Kidney epithelial cell (primary cell): ENCODE results near the gene MYH13. TPM values are rescaled to one million over a fixed set of nuclear protein-coding genes. Genes with fewer than 3 reads are reported as not detected.

Experiments
- DNase-seq: peaks from one replicate; pipeline ENCODE4 v3.0.0-alpha.2; 2010; ENCODE audit warnings: low read depth
- H3K27me3 ChIP-seq: 2 replicates; pipeline ENCODE4 v1.6.0; 2011; ENCODE audit warnings: low read length; ENCODE audit not compliant: control insufficient read depth, insufficient read depth
- H3K36me3 ChIP-seq: 2 replicates; pipeline ENCODE4 v1.5.1; 2011; ENCODE audit warnings: low read length; ENCODE audit not compliant: control insufficient read depth, insufficient read depth
- H3K4me3 ChIP-seq: 2 replicates; pipeline ENCODE4 v1.5.1; 2011; ENCODE audit warnings: low read depth, mild to moderate bottlenecking, control low read depth, low read length
- total RNA-seq: library from RNA; depleted of rRNA; stranded (reverse); fragments of >200 nt; gene quantifications from 2 replicates; pipeline ENCODE4 v1.2.3, GENCODE V29; 2015
- TF ChIP-seq, protein P1 (sequence below): IDR thresholded peaks from 2 replicates; pipeline ENCODE4 v1.5.1; 2011; ENCODE audit warnings: mild to moderate bottlenecking, moderate library complexity, low read length, control low read depth, inconsistent platforms; ENCODE audit not compliant: insufficient read depth, poor library complexity, severe bottlenecking

MYH13 gene
- total RNA-seq, 1 donor from 2014 or later, result not detected

GRCh38 chr17:10285896-10286295, 86.9 kb downstream of the MYH13 start:
- Histone ChIP-seq H3K36me3 (no peaks in the 10 kb centered on the region), H3K27me3 (no peaks in the 10 kb centered on the region), H3K4me3 (no peak overlapping the region)
- TF ChIP-seq, protein P1, sequence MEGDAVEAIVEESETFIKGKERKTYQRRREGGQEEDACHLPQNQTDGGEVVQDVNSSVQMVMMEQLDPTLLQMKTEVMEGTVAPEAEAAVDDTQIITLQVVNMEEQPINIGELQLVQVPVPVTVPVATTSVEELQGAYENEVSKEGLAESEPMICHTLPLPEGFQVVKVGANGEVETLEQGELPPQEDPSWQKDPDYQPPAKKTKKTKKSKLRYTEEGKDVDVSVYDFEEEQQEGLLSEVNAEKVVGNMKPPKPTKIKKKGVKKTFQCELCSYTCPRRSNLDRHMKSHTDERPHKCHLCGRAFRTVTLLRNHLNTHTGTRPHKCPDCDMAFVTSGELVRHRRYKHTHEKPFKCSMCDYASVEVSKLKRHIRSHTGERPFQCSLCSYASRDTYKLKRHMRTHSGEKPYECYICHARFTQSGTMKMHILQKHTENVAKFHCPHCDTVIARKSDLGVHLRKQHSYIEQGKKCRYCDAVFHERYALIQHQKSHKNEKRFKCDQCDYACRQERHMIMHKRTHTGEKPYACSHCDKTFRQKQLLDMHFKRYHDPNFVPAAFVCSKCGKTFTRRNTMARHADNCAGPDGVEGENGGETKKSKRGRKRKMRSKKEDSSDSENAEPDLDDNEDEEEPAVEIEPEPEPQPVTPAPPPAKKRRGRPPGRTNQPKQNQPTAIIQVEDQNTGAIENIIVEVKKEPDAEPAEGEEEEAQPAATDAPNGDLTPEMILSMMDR, result no peak
- DNase-seq, result no peak

DNA sequence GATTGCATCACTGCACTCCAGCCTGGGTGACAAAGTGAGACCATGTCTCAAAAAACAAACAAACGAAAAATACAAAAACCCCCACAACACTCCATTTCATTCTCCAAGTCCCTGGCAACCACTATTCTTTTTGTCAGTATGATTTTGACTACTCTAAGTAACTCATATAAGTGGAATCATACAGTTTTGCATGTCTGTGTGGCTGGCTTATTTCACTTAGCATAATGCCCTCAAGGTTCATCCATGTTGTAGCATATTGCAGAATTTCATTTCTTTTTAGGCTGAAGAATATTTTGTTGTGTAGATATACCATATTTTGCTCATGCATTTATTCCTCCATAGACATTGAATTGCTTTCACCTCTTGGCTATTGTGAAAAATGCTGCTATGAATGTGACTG, 92.7 kb downstream of the MYH13 start:
- no peaks in the 10 kb centered on the region for H3K27me3 ChIP-seq
- TF ChIP-seq, protein P1, result no peak
- H3K4me3 ChIP-seq, result no peak overlapping the region
- H3K36me3 ChIP-seq, result no peaks in the 10 kb centered on the region
- DNase-seq, result no peak

GRCh38 chr17:10278218-10278617, 94.6 kb downstream of the MYH13 start:
- TF ChIP-seq, protein P1, result no peak
- Histone ChIP-seq H3K27me3 (no peaks in the 10 kb centered on the region), H3K36me3 (no peaks in the 10 kb centered on the region), H3K4me3 (no peak overlapping the region)
- no peak for DNase-seq

GRCh38 chr17:10276436-10276835, 96.4 kb downstream of the MYH13 start:
- DNase-seq, result no peak
- H3K27me3 ChIP-seq, result no peaks in the 10 kb centered on the region
- H3K4me3 ChIP-seq, result no peak overlapping the region
- no peaks in the 10 kb centered on the region for H3K36me3 ChIP-seq
- TF ChIP-seq, protein P1, result no peak

DNA sequence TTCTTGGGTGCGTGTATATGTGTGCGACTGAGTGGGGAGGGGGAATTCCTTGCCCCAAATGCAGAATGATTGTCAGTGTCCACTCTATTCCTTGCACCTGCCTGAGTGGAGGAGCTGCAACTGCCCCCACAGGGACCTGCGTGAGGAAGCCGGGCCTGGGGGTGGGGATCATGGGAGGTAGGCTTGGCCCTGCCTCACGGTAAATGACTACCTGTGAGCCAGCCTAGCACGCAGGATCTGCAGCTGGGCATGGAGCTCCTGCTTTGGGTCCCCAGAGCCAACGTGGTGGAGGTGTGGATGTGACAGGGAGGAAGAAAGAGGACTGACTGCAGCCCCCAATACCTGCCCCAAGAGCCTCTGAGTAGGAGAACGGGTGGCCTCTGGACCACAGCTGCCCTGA, 97.4 kb downstream of the MYH13 start:
- H3K36me3 ChIP-seq, result no peaks in the 10 kb centered on the region
- TF ChIP-seq, protein P1, result no peak
- no peak for DNase-seq

DNA sequence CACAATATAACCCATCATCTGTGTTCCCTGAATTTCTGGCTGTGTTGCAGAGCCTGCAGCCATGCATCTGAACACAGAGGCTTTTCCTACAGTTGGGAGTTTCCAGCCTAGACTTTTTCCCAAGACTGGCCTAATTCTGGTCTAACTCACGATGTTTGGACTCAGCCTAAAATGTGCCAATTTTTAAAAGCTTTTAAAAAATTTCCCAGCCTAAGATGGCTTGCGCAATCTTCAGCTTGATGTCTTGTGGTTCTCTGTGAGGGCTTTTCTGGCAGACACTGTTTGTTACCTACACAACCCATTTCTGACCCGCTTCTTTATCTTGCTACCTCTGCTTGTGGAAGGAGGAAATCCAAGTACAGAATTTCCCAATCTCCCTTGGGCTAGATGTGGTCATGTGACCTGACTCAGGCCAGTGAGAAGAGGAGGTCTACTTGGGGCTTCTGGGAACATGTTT, 101.7 kb downstream of the MYH13 start:
- no peak for DNase-seq
- Histone ChIP-seq H3K36me3 (no peaks in the 10 kb centered on the region), H3K4me3 (no peak overlapping the region), H3K27me3 (no peaks in the 10 kb centered on the region)
- TF ChIP-seq, protein P1, result no peak

More for the DNA sequence above, 97.4 kb downstream of the MYH13 start:
- Histone ChIP-seq H3K4me3 (no peak overlapping the region), H3K27me3 (no peaks in the 10 kb centered on the region)
